H1 (cell line): ENCODE measurements around the gene TEX29.

ENCODE experiments used
- EP300 ChIP-seq, 2 experiments: IDR thresholded peaks; 1 replicate in 1 of 2; 2 replicates in 1 of 2; pipeline ENCODE4 v1.6.1; 2011 to 2012; ENCODE audit warnings: low read depth in 2 of 2, low read length in 2 of 2, mild to moderate bottlenecking in 2 of 2, borderline replicate concordance in 1 of 2, inconsistent platforms in 1 of 2, moderate library complexity in 1 of 2
- HDAC6 ChIP-seq: IDR thresholded peaks from one replicate; pipeline ENCODE4 v1.7.1; 2012; ENCODE audit warnings: low read depth, mild to moderate bottlenecking, inconsistent platforms, low read length, moderate library complexity
- JUND ChIP-seq: IDR thresholded peaks from 2 replicates; pipeline ENCODE4 v1.6.1; 2011; ENCODE audit warnings: mild to moderate bottlenecking, improper control_type of control experiment, low read length
- KDM1A ChIP-seq: fragments of 200-600, 300-600 bp; sonication (generic); IDR thresholded peaks from 2 replicates; pipeline ENCODE4 v1.7.1; 2016; ENCODE audit warnings: mild to moderate bottlenecking, low read length, borderline replicate concordance
- POLR2A ChIP-seq, 2 experiments: IDR thresholded peaks; 1 replicate in 1 of 2; 2 replicates in 1 of 2; pipeline ENCODE4 v1.6.1; 2011; ENCODE audit warnings: low read depth in 2 of 2, low read length in 2 of 2, mild to moderate bottlenecking in 2 of 2; ENCODE audit errors: control extremely low read depth in 1 of 2
- SIX5 ChIP-seq: IDR thresholded peaks from 2 replicates; pipeline ENCODE4 v1.6.1; 2011; ENCODE audit warnings: mild to moderate bottlenecking, low read depth, low read length
- SP1 ChIP-seq: IDR thresholded peaks from 2 replicates; pipeline ENCODE4 v1.6.1; 2011; ENCODE audit warnings: low read depth, low read length
- TF ChIP-seq, protein P1 (sequence below), 3 experiments: IDR thresholded peaks; 1 replicate in 2 of 3; 2 replicates in 1 of 3; pipeline versions ENCODE4 v1.5.1 to v1.6.1; 2011; ENCODE audit warnings: low read length in 3 of 3, mild to moderate bottlenecking in 3 of 3, inconsistent platforms in 2 of 3, low read depth in 1 of 3, moderate library complexity in 1 of 3; ENCODE audit not compliant: insufficient read depth in 1 of 3; ENCODE audit errors: control extremely low read depth in 1 of 3

- TF ChIP-seq JUND (no peak), POLR2A (IDR thresholded peaks at IDR 0.05; ENCODE audit: control extremely low read depth in 1 of 2, low read depth in 2 of 2, low read length in 2 of 2) (no peak), EP300 (IDR thresholded peaks at IDR 0.05; ENCODE audit: borderline replicate concordance in 1 of 2, low read depth in 2 of 2, low read length in 2 of 2) (no peak), SIX5 (no peak), SP1 (no peak), KDM1A (no peak), HDAC6 (no peak)
- TF ChIP-seq, protein P1, sequence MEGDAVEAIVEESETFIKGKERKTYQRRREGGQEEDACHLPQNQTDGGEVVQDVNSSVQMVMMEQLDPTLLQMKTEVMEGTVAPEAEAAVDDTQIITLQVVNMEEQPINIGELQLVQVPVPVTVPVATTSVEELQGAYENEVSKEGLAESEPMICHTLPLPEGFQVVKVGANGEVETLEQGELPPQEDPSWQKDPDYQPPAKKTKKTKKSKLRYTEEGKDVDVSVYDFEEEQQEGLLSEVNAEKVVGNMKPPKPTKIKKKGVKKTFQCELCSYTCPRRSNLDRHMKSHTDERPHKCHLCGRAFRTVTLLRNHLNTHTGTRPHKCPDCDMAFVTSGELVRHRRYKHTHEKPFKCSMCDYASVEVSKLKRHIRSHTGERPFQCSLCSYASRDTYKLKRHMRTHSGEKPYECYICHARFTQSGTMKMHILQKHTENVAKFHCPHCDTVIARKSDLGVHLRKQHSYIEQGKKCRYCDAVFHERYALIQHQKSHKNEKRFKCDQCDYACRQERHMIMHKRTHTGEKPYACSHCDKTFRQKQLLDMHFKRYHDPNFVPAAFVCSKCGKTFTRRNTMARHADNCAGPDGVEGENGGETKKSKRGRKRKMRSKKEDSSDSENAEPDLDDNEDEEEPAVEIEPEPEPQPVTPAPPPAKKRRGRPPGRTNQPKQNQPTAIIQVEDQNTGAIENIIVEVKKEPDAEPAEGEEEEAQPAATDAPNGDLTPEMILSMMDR (IDR thresholded peaks at IDR 0.05; ENCODE audit: control extremely low read depth in 1 of 3, insufficient read depth in 1 of 3, low read depth in 1 of 3, low read length in 3 of 3): no peak
These were observed 16.2 kb downstream of the TEX29 start for GRCh38 chr13:111336666-111337065.
